GM12892 (cell line): ENCODE results near the gene FBXO48.

Source experiments
- DNase-seq: peaks from one replicate; pipeline ENCODE4 v3.0.0; 2011; ENCODE audit not compliant: insufficient read length
- FAIRE-seq: peaks from 2 replicates; lab custom pipeline; 2011; peaks lifted over from hg19 to GRCh38; lab: Jason Lieb, UNC
- POLR2A ChIP-seq: IDR thresholded peaks from 2 replicates; pipeline ENCODE4 v1.6.1; 2011; ENCODE audit warnings: low read depth, low read length, control low read depth
- POLR2AphosphoS5 ChIP-seq: IDR thresholded peaks from 2 replicates; pipeline ENCODE4 v1.6.1; 2011; ENCODE audit warnings: low read depth, low read length, control low read depth
- TAF1 ChIP-seq: IDR thresholded peaks from 2 replicates; pipeline ENCODE4 v1.6.1; 2011; ENCODE audit warnings: low read depth, mild to moderate bottlenecking, control low read depth, low read length, borderline replicate concordance

FBXO48 gene

DNA sequence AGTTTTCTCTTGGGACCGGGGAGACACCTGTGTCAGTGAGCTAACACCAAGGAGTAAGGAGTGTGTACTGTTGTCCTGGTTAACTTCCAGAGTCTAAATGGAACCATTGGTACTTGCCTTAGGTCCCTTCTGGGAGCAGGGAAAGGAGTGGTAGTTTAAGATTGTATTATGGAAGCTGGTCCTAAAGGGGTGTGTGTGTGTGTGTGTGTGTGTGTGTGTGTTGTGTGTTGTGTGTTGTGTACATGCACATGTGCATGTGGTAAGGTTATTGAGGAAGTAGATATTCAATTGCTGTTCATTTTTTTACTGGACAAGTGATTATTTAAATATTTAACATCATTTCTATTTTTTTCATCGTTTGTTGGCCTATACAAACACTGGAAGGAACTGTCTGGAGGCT lies 1.7 kb upstream of the FBXO48 start:
- FAIRE-seq (peak; percentile 65), DNase-seq (no peak)
- TF ChIP-seq TAF1 (no peak), POLR2A (no peak), POLR2AphosphoS5 (no peak)

DNA sequence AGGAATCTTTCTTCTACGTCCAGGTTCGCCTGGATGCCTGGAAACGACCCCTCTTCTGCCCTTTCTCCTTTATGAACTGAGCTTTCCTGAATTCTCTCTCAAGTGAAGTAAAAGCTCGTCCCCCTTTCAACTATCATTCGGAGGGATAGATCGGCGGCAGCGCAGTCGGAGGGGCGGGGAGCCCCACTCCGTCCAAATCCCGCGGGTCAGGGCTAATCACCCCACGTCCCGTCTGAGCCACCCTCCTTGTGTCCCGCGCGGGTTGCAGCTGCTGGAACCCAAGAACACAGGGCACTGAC lies 367 bp downstream of the FBXO48 start:
- TF ChIP-seq POLR2AphosphoS5, result no peak
- TF ChIP-seq POLR2A, result no peak
- TF ChIP-seq TAF1, result no peak
- FAIRE-seq (no peak), DNase-seq (no peak)

DNA sequence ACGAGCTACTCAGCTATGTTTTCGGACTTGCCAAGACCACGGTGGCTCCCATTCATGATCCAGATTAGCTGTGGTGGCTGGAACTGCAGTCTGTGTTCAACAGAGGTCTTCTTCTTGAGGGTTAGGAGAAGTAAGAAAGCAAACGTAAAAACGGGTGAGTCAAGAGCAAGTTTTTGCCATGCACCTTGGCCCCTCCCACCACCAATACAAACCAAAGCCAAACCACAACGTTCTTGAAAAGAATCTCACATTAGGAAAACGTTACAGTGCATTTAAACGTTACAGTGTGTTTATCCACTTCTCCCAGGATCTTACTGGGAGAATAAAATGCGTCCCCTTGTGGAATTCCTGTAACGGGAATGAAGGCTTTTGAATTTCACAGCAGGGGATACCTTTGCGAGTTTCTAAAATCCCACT lies 725 bp downstream of the FBXO48 start:
- no peak for DNase-seq
- no peak for TF ChIP-seq POLR2A
- no peak for TF ChIP-seq POLR2AphosphoS5
- TF ChIP-seq TAF1, result no peak
- FAIRE-seq, result no peak

DNA sequence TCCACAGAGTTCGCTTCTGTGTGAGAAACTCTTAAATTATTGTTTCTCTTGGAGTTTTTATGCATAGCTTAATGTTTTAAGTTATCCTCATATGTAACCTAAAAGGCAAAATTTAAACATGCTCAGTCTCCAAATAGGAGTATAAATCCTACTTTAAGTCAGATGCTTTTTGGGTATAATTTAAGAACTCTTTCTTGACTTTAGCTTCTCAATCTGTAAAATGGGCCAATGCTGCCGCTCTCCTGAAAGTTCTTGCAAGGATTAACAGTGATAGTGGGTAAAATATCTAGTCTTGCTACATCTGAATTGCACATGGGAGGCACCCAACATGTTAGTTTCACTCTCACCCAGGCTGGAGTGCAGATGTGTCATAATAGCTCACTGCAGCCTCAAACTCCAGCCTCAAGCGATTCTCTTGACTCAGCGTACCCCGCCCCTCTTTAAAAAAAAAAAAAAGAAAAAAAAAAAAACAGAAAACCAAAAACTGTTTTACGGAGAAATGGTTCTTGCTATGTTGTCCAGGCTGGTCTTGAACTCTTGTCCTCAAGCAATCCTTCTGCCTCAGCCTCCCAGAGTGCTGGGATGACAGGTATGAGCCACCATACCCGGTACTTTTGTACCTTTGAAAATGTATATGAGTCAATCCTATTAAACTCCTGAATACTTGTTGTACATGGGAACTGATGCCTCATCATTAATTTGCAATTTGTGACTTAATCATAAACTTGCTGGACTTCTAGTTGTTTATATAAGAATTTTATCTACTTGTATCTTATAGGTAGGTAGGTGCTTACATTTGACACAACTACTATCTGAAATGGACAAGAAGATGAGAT lies 1.8 kb downstream of the FBXO48 start:
- peak; percentile 51 for FAIRE-seq
- TF ChIP-seq POLR2AphosphoS5 (no peak), TAF1 (no peak), POLR2A (no peak)
- DNase-seq, result no peak

DNA sequence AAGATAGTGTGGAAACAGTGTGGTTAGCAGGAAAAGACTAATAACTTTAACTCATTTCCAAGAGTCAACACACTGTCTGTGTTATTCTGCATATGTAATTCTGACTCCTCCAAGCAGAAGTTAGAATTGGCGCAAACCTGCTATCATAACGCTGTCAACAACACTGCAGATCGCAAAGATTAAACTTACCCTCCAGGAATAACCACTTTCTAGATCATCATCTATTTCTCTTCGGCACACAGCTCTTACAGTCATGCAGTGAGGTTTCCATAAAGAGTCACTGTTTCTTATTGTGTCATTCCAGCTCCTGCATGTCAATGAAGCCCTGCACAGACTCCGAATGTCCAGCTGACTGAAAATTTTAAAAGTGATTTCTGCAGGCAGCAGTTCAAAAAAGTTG lies 2.4 kb downstream of the FBXO48 start:
- no peak for TF ChIP-seq POLR2AphosphoS5
- TF ChIP-seq TAF1, result no peak
- no peak for TF ChIP-seq POLR2A
- no peak for FAIRE-seq
- DNase-seq, result no peak

DNA sequence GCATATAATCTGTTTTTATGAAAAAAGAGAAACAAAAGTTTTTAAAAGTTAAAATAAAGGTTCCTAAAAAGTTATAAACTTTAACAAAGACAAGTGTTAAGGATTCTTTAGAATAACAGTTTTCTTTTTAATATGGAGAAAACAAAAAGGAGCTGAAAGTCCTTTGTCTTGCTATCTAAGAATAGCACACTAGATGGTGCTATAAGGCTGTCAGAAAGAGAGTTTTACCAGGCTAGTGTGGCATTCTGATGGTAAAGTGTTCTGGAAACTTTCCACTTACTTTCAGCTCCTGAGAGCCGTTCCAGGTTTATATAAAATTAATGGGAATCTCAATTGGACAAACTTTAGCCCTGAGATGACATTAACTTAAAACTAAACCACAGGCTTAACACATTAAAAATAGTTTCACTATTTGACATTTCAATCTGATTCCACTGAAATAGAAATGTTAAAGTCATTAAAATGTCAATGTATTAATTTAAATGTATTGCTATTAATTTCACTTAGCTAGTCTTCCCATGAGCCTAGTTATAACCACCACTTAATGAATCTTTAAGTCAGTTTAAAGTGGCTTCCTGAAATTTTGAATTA lies 3.7 kb downstream of the FBXO48 start:
- FAIRE-seq (peak; percentile 78), DNase-seq (no peak)
- TF ChIP-seq POLR2AphosphoS5, result no peak
- TF ChIP-seq POLR2A, result no peak
- no peak for TF ChIP-seq TAF1

- no peak for DNase-seq
- FAIRE-seq, result no peak
- no peak for TF ChIP-seq POLR2AphosphoS5
- TF ChIP-seq TAF1, result no peak
Measured at GRCh38 chr2:68458981-68459380, 8.1 kb downstream of the FBXO48 start.

DNA sequence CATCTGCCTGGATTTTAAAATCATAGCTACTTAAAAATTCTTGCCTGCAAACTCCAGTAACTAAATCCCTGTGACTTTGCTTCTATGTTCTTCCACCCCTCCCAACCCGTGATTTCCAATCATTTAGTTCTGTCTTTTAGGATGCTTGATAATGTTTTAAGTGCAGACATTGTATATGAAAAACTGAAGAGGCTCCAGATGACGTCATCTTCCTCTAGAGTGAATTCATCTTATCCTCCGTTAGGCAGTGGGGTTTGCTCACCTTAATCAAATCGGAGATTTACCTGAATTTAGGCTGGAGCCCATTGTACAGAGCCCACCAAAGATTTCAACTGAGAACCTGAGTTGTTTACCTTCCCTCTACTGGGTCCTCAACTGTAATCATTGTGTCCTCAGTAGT lies 10.9 kb downstream of the FBXO48 start:
- FAIRE-seq, result no peak
- DNase-seq, result no peak
- TF ChIP-seq POLR2AphosphoS5, result no peak

GRCh38 chr2:68454719-68455118 lies 12.4 kb downstream of the FBXO48 start:
- no peak for DNase-seq
- FAIRE-seq, result no peak
- no peak for TF ChIP-seq POLR2A

DNA sequence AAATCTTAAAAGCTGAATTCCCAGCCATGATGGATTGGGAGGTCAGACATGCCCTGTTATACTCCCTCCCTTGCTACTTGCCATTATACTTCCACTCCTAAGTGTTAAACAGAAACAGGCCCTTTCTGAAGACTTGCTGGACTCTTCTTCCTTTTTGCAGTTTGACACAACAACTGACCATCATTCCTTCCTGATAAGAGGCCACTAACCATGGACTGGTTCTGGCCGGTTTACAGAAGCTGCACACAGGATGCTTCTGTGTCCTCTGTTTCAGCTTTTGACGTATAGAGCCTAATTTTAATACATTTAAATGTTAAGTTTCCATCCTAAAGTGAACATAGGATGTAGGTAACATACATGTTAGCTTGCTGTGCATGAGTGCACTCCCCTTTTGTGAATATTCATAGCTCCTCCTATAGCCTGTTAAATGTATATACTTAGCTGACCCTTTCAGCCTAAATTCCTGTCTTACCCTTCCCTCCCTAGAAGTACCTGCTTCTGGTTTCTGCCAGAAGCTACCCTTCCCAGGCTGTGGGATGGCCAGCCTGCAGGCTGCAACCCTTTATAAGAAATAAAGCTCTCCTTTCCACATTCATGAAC lies 13.2 kb downstream of the FBXO48 start:
- FAIRE-seq (no peak), DNase-seq (no peak)
- no peak for TF ChIP-seq POLR2A

- FAIRE-seq (no peak), DNase-seq (no peak)
- TF ChIP-seq POLR2AphosphoS5 (no peak), TAF1 (no peak), POLR2A (no peak)
Measured at GRCh38 chr2:68452158-68452900, 14.8 kb downstream of the FBXO48 start.
